Stimulated activated naive CD8-positive, alpha-beta T cell treated with anti-CD3 and anti-CD28 coated beads, Interleukin-15, amount 100 ng/mL, for 72 hours (primary cell): ENCODE data around the gene ASB10.

Experiments used
- ATAC-seq: fragments of 150-1000 bp; cut with Tn5 transposase; 2 replicates; pipeline ENCODE4 v1.10.0; 2021; ENCODE audit warnings: mild to moderate bottlenecking, moderate library complexity
- DNase-seq, 2 donors: peaks; one replicate each; pipeline ENCODE4 v3.0.0; 2021 to 2022
- H3K27ac Mint-ChIP-seq, 2 donors: one replicate each; pipeline ENCODE4 v1.8.0; 2022; ENCODE audit warnings: mild to moderate bottlenecking in 2 of 2, mixed read lengths in 2 of 2, moderate library complexity in 2 of 2
- H3K27me3 Mint-ChIP-seq: one replicate; pipeline ENCODE4 v1.8.0; 2022; ENCODE audit warnings: mixed read lengths
- H3K4me1 Mint-ChIP-seq: one replicate; pipeline ENCODE4 v1.8.0; 2022; ENCODE audit warnings: mild to moderate bottlenecking, mixed read lengths
- H3K4me3 Mint-ChIP-seq, 2 donors: one replicate each; pipeline ENCODE4 v1.8.0; 2022; ENCODE audit warnings: mild to moderate bottlenecking in 2 of 2, mixed read lengths in 2 of 2, moderate library complexity in 1 of 2
- H3K9me3 Mint-ChIP-seq, 2 donors: one replicate each; pipeline ENCODE4 v1.8.0; 2022; ENCODE audit warnings: mixed read lengths in 2 of 2

The ASB10 gene

GRCh38 chr7:151201344-151201743, 14.3 kb upstream of the ASB10 start:
- Mint-ChIP-seq H3K27ac (peak overlapping the region; percentile 1 to 27), H3K27me3 (peaks cover 9% of the 10 kb centered on the region)

GRCh38 chr7:151198945-151199848, 12.1 kb upstream of the ASB10 start:
- no peak overlapping the region for H3K4me3 Mint-ChIP-seq
- ATAC-seq (no peak), DNase-seq (no peak)
- peaks cover 9% of the 10 kb centered on the region for H3K27me3 Mint-ChIP-seq
- H3K9me3 Mint-ChIP-seq = no peaks in the 10 kb centered on the region
- H3K27ac Mint-ChIP-seq = no peak overlapping the region
- peaks cover 4% of the 10 kb centered on the region for H3K4me1 Mint-ChIP-seq

More at GRCh38 chr7:151201344-151201743, 14.3 kb upstream of the ASB10 start:
- Mint-ChIP-seq H3K4me3 (no peak overlapping the region), H3K4me1 (peaks cover 6% of the 10 kb centered on the region), H3K9me3 (no peaks in the 10 kb centered on the region)
- no peak for DNase-seq
- no peak for ATAC-seq

- peaks cover 6% of the 10 kb centered on the region for H3K4me1 Mint-ChIP-seq
- H3K27me3 Mint-ChIP-seq = peaks cover 9% of the 10 kb centered on the region
- ATAC-seq (no peak), DNase-seq (no peak)
- H3K4me3 Mint-ChIP-seq = no peak overlapping the region
- H3K27ac Mint-ChIP-seq = no peak overlapping the region
- H3K9me3 Mint-ChIP-seq = no peaks in the 10 kb centered on the region
These were observed 10.9 kb upstream of the ASB10 start for GRCh38 chr7:151197932-151198331.

- DNase-seq (no peak), ATAC-seq (no peak)
- no peaks in the 10 kb centered on the region for H3K9me3 Mint-ChIP-seq
- peaks cover 6% of the 10 kb centered on the region for H3K4me1 Mint-ChIP-seq
- no peak overlapping the region for H3K4me3 Mint-ChIP-seq
- H3K27ac Mint-ChIP-seq = no peak overlapping the region
- no peaks in the 10 kb centered on the region for H3K27me3 Mint-ChIP-seq
These were observed 8.8 kb upstream of the ASB10 start for GRCh38 chr7:151195616-151196450.

- H3K9me3 Mint-ChIP-seq = no peaks in the 10 kb centered on the region
- no peak overlapping the region for H3K27ac Mint-ChIP-seq
- peaks cover 6% of the 10 kb centered on the region for H3K4me1 Mint-ChIP-seq
- DNase-seq (no peak), ATAC-seq (no peak)
- no peaks in the 10 kb centered on the region for H3K27me3 Mint-ChIP-seq
- H3K4me3 Mint-ChIP-seq = no peak overlapping the region
These were observed 7.1 kb upstream of the ASB10 start for GRCh38 chr7:151194188-151194587.

- no peak for DNase-seq
- H3K9me3 Mint-ChIP-seq = no peaks in the 10 kb centered on the region
- H3K4me3 Mint-ChIP-seq = no peak overlapping the region
- no peak for ATAC-seq
- H3K4me1 Mint-ChIP-seq = peaks cover 6% of the 10 kb centered on the region
- no peaks in the 10 kb centered on the region for H3K27me3 Mint-ChIP-seq
- peak overlapping the region in 1 of 2 donors; percentile 28 for H3K27ac Mint-ChIP-seq
These were observed 6.3 kb upstream of the ASB10 start for GRCh38 chr7:151193203-151193978.

GRCh38 chr7:151192002-151192539, 5.0 kb upstream of the ASB10 start:
- ATAC-seq (no peak), DNase-seq (no peak)
- H3K27me3 Mint-ChIP-seq = no peaks in the 10 kb centered on the region
- peaks cover 10% of the 10 kb centered on the region for H3K4me1 Mint-ChIP-seq
- no peaks in the 10 kb centered on the region for H3K9me3 Mint-ChIP-seq
- no peak overlapping the region for H3K4me3 Mint-ChIP-seq
- H3K27ac Mint-ChIP-seq = no peak overlapping the region

- no peak overlapping the region for H3K27ac Mint-ChIP-seq
- DNase-seq = no peak
These were observed 4.5 kb upstream of the ASB10 start for GRCh38 chr7:151191544-151191943.

DNA sequence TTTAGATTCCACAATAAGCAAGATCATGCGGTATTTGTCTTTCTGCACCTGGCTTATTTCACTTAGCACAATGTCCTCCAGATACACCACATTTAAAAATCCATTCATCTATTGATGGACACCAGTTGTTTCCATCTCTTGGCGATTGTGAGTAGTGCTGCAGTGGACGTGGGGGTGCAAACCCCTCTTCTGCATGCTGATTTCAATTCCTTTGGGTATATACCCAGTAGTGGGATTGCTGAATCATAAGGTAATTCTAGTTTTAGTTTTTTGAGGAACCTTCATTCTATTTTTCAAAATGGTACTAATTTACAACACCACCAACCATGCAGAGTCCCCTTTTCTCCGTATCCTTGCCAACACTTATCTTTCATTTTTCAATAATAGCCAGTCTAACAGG, 2.0 kb upstream of the ASB10 start:
- H3K27me3 Mint-ChIP-seq = no peaks in the 10 kb centered on the region
- H3K4me1 Mint-ChIP-seq = peaks cover 4% of the 10 kb centered on the region
- H3K4me3 Mint-ChIP-seq = no peak overlapping the region
- H3K27ac Mint-ChIP-seq = peak overlapping the region in 1 of 2 donors; percentile 38
- ATAC-seq = no peak
- DNase-seq = no peak
- H3K9me3 Mint-ChIP-seq = no peaks in the 10 kb centered on the region

More at GRCh38 chr7:151191544-151191943, 4.5 kb upstream of the ASB10 start:
- no peaks in the 10 kb centered on the region for H3K9me3 Mint-ChIP-seq
- ATAC-seq = no peak
- H3K4me3 Mint-ChIP-seq = no peak overlapping the region
- H3K4me1 Mint-ChIP-seq = peaks cover 10% of the 10 kb centered on the region
- H3K27me3 Mint-ChIP-seq = no peaks in the 10 kb centered on the region

GRCh38 chr7:151188252-151188542, 1.1 kb upstream of the ASB10 start:
- Mint-ChIP-seq H3K4me3 (no peak overlapping the region), H3K27me3 (no peaks in the 10 kb centered on the region), H3K9me3 (no peaks in the 10 kb centered on the region), H3K4me1 (peaks cover 4% of the 10 kb centered on the region), H3K27ac (no peak overlapping the region)
- ATAC-seq (no peak), DNase-seq (no peak)

GRCh38 chr7:151187409-151188251, 580 bp upstream of the ASB10 start:
- Mint-ChIP-seq H3K4me3 (no peak overlapping the region), H3K27me3 (no peaks in the 10 kb centered on the region), H3K27ac (no peak overlapping the region), H3K9me3 (no peaks in the 10 kb centered on the region), H3K4me1 (peaks cover 4% of the 10 kb centered on the region)
- DNase-seq (no peak), ATAC-seq (no peak)

GRCh38 chr7:151185762-151186639, 1.0 kb downstream of the ASB10 start:
- Mint-ChIP-seq H3K27me3 (peaks cover 8% of the 10 kb centered on the region), H3K9me3 (no peaks in the 10 kb centered on the region), H3K27ac (no peak overlapping the region), H3K4me1 (peaks cover 4% of the 10 kb centered on the region), H3K4me3 (no peak overlapping the region)
- DNase-seq (no peak), ATAC-seq (no peak)

GRCh38 chr7:151181011-151181431, 6.0 kb downstream of the ASB10 start:
- Mint-ChIP-seq H3K27ac (no peak overlapping the region), H3K4me1 (no peaks in the 10 kb centered on the region), H3K9me3 (no peaks in the 10 kb centered on the region), H3K27me3 (peaks cover 33% of the 10 kb centered on the region), H3K4me3 (no peak overlapping the region)
- DNase-seq = no peak
- no peak for ATAC-seq

DNA sequence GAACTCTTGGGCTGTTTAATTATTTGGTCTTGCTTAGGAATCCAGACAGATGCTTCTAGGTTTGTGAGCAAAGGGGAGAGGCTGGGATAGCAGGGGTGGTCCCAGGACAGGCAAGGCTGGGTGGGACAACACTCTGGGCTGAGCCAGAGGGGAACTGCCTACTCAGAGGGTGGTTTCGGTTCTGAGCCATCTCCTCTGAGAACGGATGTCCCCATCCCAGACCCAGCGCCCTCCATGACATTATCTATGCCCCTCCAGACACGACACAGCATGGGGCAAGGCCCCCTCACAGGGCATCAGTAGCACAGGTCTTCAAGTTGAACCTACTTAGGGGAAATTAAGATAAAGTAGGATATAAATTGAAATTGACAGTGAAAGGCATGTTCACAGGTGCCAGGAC, 7.1 kb downstream of the ASB10 start:
- ATAC-seq = no peak
- no peaks in the 10 kb centered on the region for H3K9me3 Mint-ChIP-seq
- H3K4me3 Mint-ChIP-seq = no peak overlapping the region
- H3K27me3 Mint-ChIP-seq = peaks cover 44% of the 10 kb centered on the region
- H3K4me1 Mint-ChIP-seq = no peaks in the 10 kb centered on the region
- no peak overlapping the region for H3K27ac Mint-ChIP-seq
- no peak for DNase-seq
